DOHH2 (cell line): ENCODE measurements around the gene AFF4.
A peak's percentile ranks its signal among the peaks of the same experiment; 100 is the strongest.
"Not testable (repeated sequence)": the region's sequence is repeated elsewhere in the genome, so short reads cannot be mapped to it uniquely, and the experiment has no call there.

ENCODE experiments used
- H3F3A ChIP-seq: fragments of 200-600 bp; sonication (generic), shearing (Covaris generic); 2 replicates; pipeline ENCODE4 v1.6.0; 2016; ENCODE audit warnings: antibody characterized with exemption, mild to moderate bottlenecking; ENCODE audit not compliant: control insufficient read depth, insufficient read depth
- H3K27ac ChIP-seq: fragments of 200-600 bp; sonication (generic); 2 replicates; pipeline ENCODE4 v1.5.1; 2014; ENCODE audit warnings: low read depth, mild to moderate bottlenecking, low read length, moderate library complexity
- H3K27me3 ChIP-seq: fragments of 200-600 bp; sonication (generic); 2 replicates; pipeline ENCODE4 v1.6.1; 2014; ENCODE audit warnings: mild to moderate bottlenecking, low read length, mixed read lengths; ENCODE audit not compliant: control insufficient read depth
- H3K36me3 ChIP-seq: fragments of 200-600 bp; sonication (generic); 2 replicates; pipeline ENCODE4 v1.6.1; 2014; ENCODE audit warnings: mild to moderate bottlenecking, low read length, moderate library complexity, mixed read lengths; ENCODE audit not compliant: control insufficient read depth
- H3K4me1 ChIP-seq: fragments of 200-600 bp; sonication (generic); 2 replicates; pipeline ENCODE4 v1.6.1; 2014; ENCODE audit warnings: mild to moderate bottlenecking, low read length, mixed read lengths; ENCODE audit not compliant: control insufficient read depth
- H3K4me2 ChIP-seq: fragments of 200-600 bp; sonication (generic); 2 replicates; pipeline ENCODE4 v1.6.0; 2014; ENCODE audit warnings: mild to moderate bottlenecking, low read length, moderate library complexity
- H3K4me3 ChIP-seq: fragments of 200-600 bp; sonication (generic); 2 replicates; pipeline ENCODE4 v1.5.1; 2014; ENCODE audit warnings: mild to moderate bottlenecking, low read length, mixed read lengths
- H3K79me2 ChIP-seq: fragments of 200-600 bp; sonication (generic); 2 replicates; pipeline ENCODE4 v1.6.1; 2014; ENCODE audit warnings: mild to moderate bottlenecking, low read length, mixed read lengths; ENCODE audit not compliant: control insufficient read depth
- H3K9me2 ChIP-seq: fragments of 200-600 bp; sonication (generic); replicated peaks from 2 replicates; pipeline ENCODE4 v1.6.1; 2014; ENCODE audit warnings: mild to moderate bottlenecking, low read length, mixed read lengths; ENCODE audit not compliant: control insufficient read depth
- H3K9me3 ChIP-seq: fragments of 200-600 bp; sonication (generic); 2 replicates; pipeline ENCODE4 v1.6.1; 2014; ENCODE audit warnings: antibody characterized with exemption, low read length, mixed read lengths; ENCODE audit not compliant: control insufficient read depth, insufficient read depth
- H4K20me1 ChIP-seq: fragments of 200-600 bp; sonication (generic); 2 replicates; pipeline ENCODE4 v1.6.0; 2014; ENCODE audit warnings: low read depth, mild to moderate bottlenecking, antibody characterized with exemption, low read length, moderate library complexity; ENCODE audit not compliant: control insufficient read depth, insufficient read depth
- CTCF ChIP-seq: fragments of 200-600 bp; sonication (generic); IDR thresholded peaks from one replicate; pipeline ENCODE4 v1.5.1; 2014; ENCODE audit warnings: antibody characterized with exemption, mild to moderate bottlenecking, low read depth, low read length; ENCODE audit not compliant: poor library complexity, severe bottlenecking
- EZH2phosphoT487 ChIP-seq: fragments of 200-600 bp; sonication (generic); IDR thresholded peaks from 2 replicates; pipeline ENCODE4 v1.6.1; 2017; ENCODE audit warnings: borderline replicate concordance, mild to moderate bottlenecking, antibody characterized with exemption, low read length, moderate library complexity, mixed read lengths

AFF4 gene

GRCh38 chr5:132965120-132965519, 1.7 kb upstream of the AFF4 start:
- Histone ChIP-seq H3K27me3 (no peaks in the 10 kb centered on the region), H3K4me3 (no peak overlapping the region), H3K27ac (no peak overlapping the region), H3F3A (peaks cover 6% of the 10 kb centered on the region; the same call in 1 of the 2 replicates), H3K9me2 (no peaks in the 10 kb centered on the region), H3K4me1 (peaks cover 29% of the 10 kb centered on the region), H3K4me2 (no peak overlapping the region), H3K9me3 (no peaks in the 10 kb centered on the region), H3K79me2 (peaks cover 31% of the 10 kb centered on the region), H4K20me1 (peaks cover 16% of the 10 kb centered on the region; the same call in 1 of the 2 replicates), H3K36me3 (peaks cover 14% of the 10 kb centered on the region)
- TF ChIP-seq EZH2phosphoT487 (no peak), CTCF (no peak)

GRCh38 chr5:132962429-132963021, 909 bp downstream of the AFF4 start:
- TF ChIP-seq EZH2phosphoT487 (no peak), CTCF (no peak)
- Histone ChIP-seq H3K9me2 (no peaks in the 10 kb centered on the region), H3K4me2 (peak overlapping the region; percentile 97), H3K79me2 (peaks cover 57% of the 10 kb centered on the region), H3K27me3 (no peaks in the 10 kb centered on the region), H4K20me1 (peaks cover 16% of the 10 kb centered on the region; the same call in 1 of the 2 replicates), H3K4me3 (peak overlapping the region; percentile 96), H3K9me3 (no peaks in the 10 kb centered on the region), H3K27ac (peak overlapping the region; percentile 47), H3K4me1 (peaks cover 29% of the 10 kb centered on the region), H3K36me3 (peaks cover 18% of the 10 kb centered on the region), H3F3A (peaks cover 6% of the 10 kb centered on the region; the same call in 1 of the 2 replicates)

GRCh38 chr5:132961887-132962286, 1.5 kb downstream of the AFF4 start:
- Histone ChIP-seq H3K9me2 (no peaks in the 10 kb centered on the region), H3K36me3 (peaks cover 18% of the 10 kb centered on the region), H3K9me3 (no peaks in the 10 kb centered on the region), H4K20me1 (peaks cover 16% of the 10 kb centered on the region; the same call in 1 of the 2 replicates), H3K4me1 (peaks cover 29% of the 10 kb centered on the region), H3K79me2 (peaks cover 63% of the 10 kb centered on the region), H3K27me3 (no peaks in the 10 kb centered on the region), H3F3A (peaks cover 6% of the 10 kb centered on the region; the same call in 1 of the 2 replicates), H3K4me2 (peak overlapping the region; percentile 97), H3K27ac (no peak overlapping the region), H3K4me3 (peak overlapping the region; percentile 96)
- TF ChIP-seq EZH2phosphoT487 (no peak), CTCF (no peak)

GRCh38 chr5:132961123-132961815, 2.2 kb downstream of the AFF4 start:
- H3F3A ChIP-seq, H3K9me3 ChIP-seq, H3K27ac ChIP-seq, H3K9me2 ChIP-seq, H3K27me3 ChIP-seq: not testable (repeated sequence)
- Histone ChIP-seq H3K4me1 (peaks cover 29% of the 10 kb centered on the region), H3K4me2 (peak overlapping the region; percentile 97), H3K4me3 (peak overlapping the region; percentile 96), H3K36me3 (peaks cover 18% of the 10 kb centered on the region), H3K79me2 (peaks cover 70% of the 10 kb centered on the region), H4K20me1 (peaks cover 16% of the 10 kb centered on the region; the same call in 1 of the 2 replicates)

- H4K20me1 ChIP-seq, H3K9me3 ChIP-seq, H3K4me2 ChIP-seq, H3K4me3 ChIP-seq, H3F3A ChIP-seq, H3K9me2 ChIP-seq, H3K27ac ChIP-seq, H3K27me3 ChIP-seq: not testable (repeated sequence)
- peaks cover 94% of the 10 kb centered on the region for H3K79me2 ChIP-seq
- H3K36me3 ChIP-seq, result peaks cover 27% of the 10 kb centered on the region
- peaks cover 11% of the 10 kb centered on the region for H3K4me1 ChIP-seq
Observed at GRCh38 chr5:132956166-132956799, 7.2 kb downstream of the AFF4 start.
